WTC11 (cell line): ENCODE data around the gene CEBPZOS.

Experiments used
- ATF2 ChIP-seq: sonication (generic); formaldehyde crosslinking; IDR thresholded peaks from 2 replicates; pipeline ENCODE4 v1.8.1; 2022; ENCODE audit warnings: low read depth, missing genetic modification reagents, borderline replicate concordance
- CTCF ChIP-seq: fragments of 200-600 bp; IDR thresholded peaks from 2 replicates; pipeline ENCODE4 v1.8.0; 2022; ENCODE audit warnings: antibody characterized with exemption
- E2F4 ChIP-seq: sonication (generic); formaldehyde crosslinking; IDR thresholded peaks from 2 replicates; pipeline ENCODE4 v1.8.1; 2022; ENCODE audit warnings: low read depth, mild to moderate bottlenecking, moderate library complexity, missing genetic modification reagents, borderline replicate concordance
- E2F5 ChIP-seq: sonication (generic); formaldehyde crosslinking; IDR thresholded peaks from 2 replicates; pipeline ENCODE4 v1.8.1; 2022; ENCODE audit warnings: mild to moderate bottlenecking, moderate library complexity, missing genetic modification reagents
- FOXP4 ChIP-seq: sonication (generic); formaldehyde crosslinking; IDR thresholded peaks from 2 replicates; pipeline ENCODE4 v1.8.0; 2022; ENCODE audit warnings: mild to moderate bottlenecking, missing genetic modification reagents
- IRF1 ChIP-seq: sonication (generic); formaldehyde crosslinking; IDR thresholded peaks from 2 replicates; pipeline ENCODE4 v1.8.0; 2023; ENCODE audit warnings: missing genetic modification reagents
- MAX ChIP-seq: sonication (generic); formaldehyde crosslinking; IDR thresholded peaks from 2 replicates; pipeline ENCODE4 v1.8.0; 2022; ENCODE audit warnings: mild to moderate bottlenecking, missing genetic modification reagents
- NFYB ChIP-seq: sonication (generic); formaldehyde crosslinking; conservative IDR thresholded peaks from 2 replicates; pipeline ENCODE4 v1.8.0; 2022; ENCODE audit warnings: low read depth, missing genetic modification reagents
- NR3C1 ChIP-seq: sonication (generic); formaldehyde crosslinking; conservative IDR thresholded peaks from 2 replicates; pipeline ENCODE4 v1.8.1; 2023; ENCODE audit warnings: low read depth, mild to moderate bottlenecking, missing genetic modification reagents
- SP1 ChIP-seq: sonication (generic); formaldehyde crosslinking; conservative IDR thresholded peaks from 2 replicates; pipeline ENCODE4 v1.8.1; 2022; ENCODE audit warnings: missing genetic modification reagents

- no peak for TF ChIP-seq CTCF
- TF ChIP-seq NR3C1 (CRISPR knock-in tag) = no peak
- no peak for TF ChIP-seq E2F5 (CRISPR knock-in tag)
- no peak for TF ChIP-seq IRF1 (CRISPR knock-in tag)
- no peak for TF ChIP-seq SP1 (CRISPR knock-in tag)
- TF ChIP-seq E2F4 (CRISPR knock-in tag) = no peak
- no peak for TF ChIP-seq MAX
- no peak for TF ChIP-seq FOXP4 (CRISPR knock-in tag)
- TF ChIP-seq NFYB (CRISPR knock-in tag) = no peak
- TF ChIP-seq ATF2 = no peak
These were observed 7.7 kb upstream of the CEBPZOS start, which contains the start of gene SULT6B1 for GRCh38 chr2:37188570-37188969.
